Activated B cell treated with CpG ODN at 0.5 μM for 24 hours (primary cell): Measurements from ENCODE around the gene CD80. TPM values are rescaled to one million over a fixed set of nuclear protein-coding genes. Genes with fewer than 3 reads are reported as not detected.

Experiments
- ATAC-seq: fragments of 200-7000 bp; cut with Tn5 transposase; one replicate; pipeline ENCODE4 v1.10.0; 2021; ENCODE audit warnings: low read depth, mild to moderate bottlenecking, moderate library complexity
- CTCF ChIA-PET: fragments of 350-600 bp; sonication (Branson Sonifier 250); formaldehyde crosslinking; loops from one replicate; lab custom pipeline; 2021; ENCODE audit warnings: antibody characterized with exemption; lab: Charles Lee
- POLR2A ChIA-PET: fragments of 350-600 bp; sonication (Branson Sonifier 250); formaldehyde crosslinking; loops from one replicate; lab custom pipeline; 2021; ENCODE audit warnings: antibody characterized with exemption; lab: Charles Lee
- DNase-seq: peaks from one replicate; pipeline ENCODE4 v3.0.0; 2022
- H3K27ac Mint-ChIP-seq: one replicate; pipeline ENCODE4 v1.8.0; 2020; ENCODE audit warnings: mixed read lengths
- H3K27me3 Mint-ChIP-seq: one replicate; pipeline ENCODE4 v1.8.0; 2021; ENCODE audit warnings: mixed read lengths
- H3K36me3 Mint-ChIP-seq: one replicate; pipeline ENCODE4 v1.8.0; 2021; ENCODE audit warnings: low read depth, mixed read lengths
- H3K4me1 Mint-ChIP-seq: one replicate; pipeline ENCODE4 v1.8.0; 2021; ENCODE audit warnings: mixed read lengths
- H3K4me3 Mint-ChIP-seq: one replicate; pipeline ENCODE4 v1.8.0; 2020; ENCODE audit warnings: mild to moderate bottlenecking, mixed read lengths
- H3K9me3 Mint-ChIP-seq: one replicate; pipeline ENCODE4 v1.8.0; 2020; ENCODE audit warnings: mixed read lengths
- intact Hi-C: fragments of 100-400 bp; cut with micrococcal nuclease; formaldehyde crosslinking; loops from one replicate; pipeline ENCODE4 v1.15.1; 2024
- total RNA-seq: library from RNA; stranded (reverse); gene quantifications from 2 replicates; pipeline ENCODE4 v1.2.3, GENCODE V29; 2022
- TF ChIP-seq, protein P1 (sequence below): fragments of 200-600 bp; IDR thresholded peaks from one replicate; pipeline ENCODE4 v1.8.0; 2022; ENCODE audit warnings: antibody characterized with exemption, mild to moderate bottlenecking

CD80 gene, protein sequence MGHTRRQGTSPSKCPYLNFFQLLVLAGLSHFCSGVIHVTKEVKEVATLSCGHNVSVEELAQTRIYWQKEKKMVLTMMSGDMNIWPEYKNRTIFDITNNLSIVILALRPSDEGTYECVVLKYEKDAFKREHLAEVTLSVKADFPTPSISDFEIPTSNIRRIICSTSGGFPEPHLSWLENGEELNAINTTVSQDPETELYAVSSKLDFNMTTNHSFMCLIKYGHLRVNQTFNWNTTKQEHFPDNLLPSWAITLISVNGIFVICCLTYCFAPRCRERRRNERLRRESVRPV
- total RNA-seq: 71.4 and 88.1 TPM in 2 replicates

DNA sequence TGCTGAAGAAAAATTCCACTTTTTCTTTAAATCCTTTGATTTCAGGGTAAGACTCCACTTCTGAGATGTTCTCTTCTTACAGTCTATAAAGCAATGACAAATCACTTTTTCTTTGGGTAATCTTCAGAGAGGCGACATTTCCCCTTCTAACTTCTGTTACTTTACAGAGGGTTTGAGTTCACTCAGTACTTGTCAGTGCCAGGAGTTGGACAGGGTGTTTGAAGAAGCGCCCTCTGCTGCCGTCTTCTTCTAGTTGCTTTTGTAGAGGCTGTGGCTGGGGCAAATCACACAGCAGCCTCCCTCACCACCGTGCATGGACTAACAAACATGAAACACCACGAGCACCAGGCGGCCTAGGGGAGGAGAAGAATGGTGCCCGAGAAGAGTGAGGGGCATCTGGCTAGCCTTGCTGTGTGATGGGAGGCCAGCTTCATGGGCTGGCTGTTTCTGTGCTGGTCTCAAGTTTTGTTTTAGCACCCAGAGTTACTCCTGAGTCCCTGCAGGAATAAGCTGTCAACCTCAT is at the start of gene CD80:
CD80 (minus strand) TSS at position 174 of the 523 bp plus-strand sequence. CDS start 1,886 bp downstream, outside the sequence.
- peak; percentile 54 for ATAC-seq
- intact Hi-C loops: loop anchor here (1.0 to 2.0 kb wide), 5 partner anchors 20 to 284 kb away; partner anchors contain the start of gene TMEM39A
- ChIA-PET POLR2A (interaction anchor here (0.6 to 4.0 kb wide), 15 partner anchors 17 to 536 kb away, joined by 3 to 44 read pairs (median 5); partner anchors contain the start of genes ADPRH, COX17, TIMMDC1 and TMEM39A), CTCF (interaction anchor here (0.6 to 3.6 kb wide), 20 partner anchors 11 to 285 kb away, joined by 3 to 20 read pairs (median 3); partner anchors contain the start of genes ADPRH, COX17, TIMMDC1 and TMEM39A)
- Mint-ChIP-seq H3K4me3 (peak within 1 kb of the TSS; percentile 90), H3K4me1 (peaks cover 92% of the 10 kb centered on the region), H3K27me3 (no peaks in the 10 kb centered on the region), H3K36me3 (peaks cover 49% of the 10 kb centered on the region), H3K9me3 (no peaks in the 10 kb centered on the region), H3K27ac (peak within 1 kb of the TSS; percentile 88)
- DNase-seq: peak; percentile 58
- TF ChIP-seq, protein P1, sequence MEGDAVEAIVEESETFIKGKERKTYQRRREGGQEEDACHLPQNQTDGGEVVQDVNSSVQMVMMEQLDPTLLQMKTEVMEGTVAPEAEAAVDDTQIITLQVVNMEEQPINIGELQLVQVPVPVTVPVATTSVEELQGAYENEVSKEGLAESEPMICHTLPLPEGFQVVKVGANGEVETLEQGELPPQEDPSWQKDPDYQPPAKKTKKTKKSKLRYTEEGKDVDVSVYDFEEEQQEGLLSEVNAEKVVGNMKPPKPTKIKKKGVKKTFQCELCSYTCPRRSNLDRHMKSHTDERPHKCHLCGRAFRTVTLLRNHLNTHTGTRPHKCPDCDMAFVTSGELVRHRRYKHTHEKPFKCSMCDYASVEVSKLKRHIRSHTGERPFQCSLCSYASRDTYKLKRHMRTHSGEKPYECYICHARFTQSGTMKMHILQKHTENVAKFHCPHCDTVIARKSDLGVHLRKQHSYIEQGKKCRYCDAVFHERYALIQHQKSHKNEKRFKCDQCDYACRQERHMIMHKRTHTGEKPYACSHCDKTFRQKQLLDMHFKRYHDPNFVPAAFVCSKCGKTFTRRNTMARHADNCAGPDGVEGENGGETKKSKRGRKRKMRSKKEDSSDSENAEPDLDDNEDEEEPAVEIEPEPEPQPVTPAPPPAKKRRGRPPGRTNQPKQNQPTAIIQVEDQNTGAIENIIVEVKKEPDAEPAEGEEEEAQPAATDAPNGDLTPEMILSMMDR: no peak

DNA sequence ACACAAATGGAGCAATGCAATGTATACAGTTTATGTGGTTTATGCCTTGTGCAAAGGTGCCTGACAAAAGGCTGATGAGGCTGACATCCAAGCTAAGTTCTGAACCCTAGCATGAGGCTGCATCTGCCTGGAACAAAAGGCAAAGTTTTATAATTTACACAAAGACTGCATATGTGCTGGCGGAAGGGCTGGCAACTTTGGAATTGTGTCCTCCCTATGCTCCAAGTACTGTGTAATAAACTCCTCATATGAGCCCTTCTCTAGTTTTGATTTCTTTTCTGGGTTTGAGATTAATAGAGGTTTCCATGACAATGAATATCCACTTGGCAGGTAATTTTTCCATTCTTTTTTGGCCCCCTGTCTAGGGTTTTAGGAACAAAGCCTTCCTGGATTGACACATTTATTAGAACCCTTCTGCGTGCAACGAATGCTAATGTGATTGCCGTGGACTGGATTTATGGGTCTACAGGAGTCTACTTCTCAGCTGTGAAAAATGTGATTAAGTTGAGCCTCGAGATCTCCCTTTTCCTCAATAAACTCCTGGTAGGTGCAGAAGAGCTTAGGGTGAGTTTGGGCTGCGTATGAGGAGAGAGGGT is 49.1 kb upstream of the CD80 start:
- Mint-ChIP-seq H3K4me1 (no peaks in the 10 kb centered on the region), H3K36me3 (no peaks in the 10 kb centered on the region), H3K9me3 (no peaks in the 10 kb centered on the region), H3K27me3 (no peaks in the 10 kb centered on the region), H3K27ac (no peak overlapping the region), H3K4me3 (no peak overlapping the region)
- DNase-seq (no peak), ATAC-seq (no peak)
- intact Hi-C loops: no loop called here
- ChIA-PET POLR2A (interaction anchor here (0.9 kb wide), 1 partner anchor 8 kb away, joined by 3 read pairs; no protein-coding TSS in a partner anchor), CTCF (no interaction called here)
- TF ChIP-seq, protein P1: no peak

DNA sequence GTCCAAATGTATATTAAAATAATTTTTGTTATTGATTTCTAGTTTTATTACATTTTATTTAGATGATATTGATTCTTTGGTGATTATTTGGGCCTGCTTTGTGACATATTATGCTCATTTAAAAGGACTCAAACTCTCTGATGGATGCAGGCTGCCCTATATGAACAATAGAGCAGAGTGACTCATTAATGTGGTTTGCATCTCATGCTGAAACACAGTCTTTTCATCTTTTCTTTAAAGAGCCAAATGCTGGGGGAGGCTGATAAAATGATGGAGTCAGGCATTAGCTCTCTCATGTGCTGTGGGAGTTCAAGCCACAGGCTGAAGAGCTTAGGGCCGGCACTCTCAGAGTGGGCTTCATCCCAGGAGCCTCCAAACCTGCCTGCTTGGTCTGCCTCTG is 45.5 kb upstream of the CD80 start:
- no peaks in the 10 kb centered on the region for H3K36me3 Mint-ChIP-seq
- ATAC-seq: no peak
- peaks cover 10% of the 10 kb centered on the region for H3K4me1 Mint-ChIP-seq
- TF ChIP-seq, protein P1: no peak
- no peak for DNase-seq
- H3K4me3 Mint-ChIP-seq: no peak overlapping the region
- intact Hi-C loops: no loop called here
- no peaks in the 10 kb centered on the region for H3K27me3 Mint-ChIP-seq
- POLR2A ChIA-PET: no interaction called here
- CTCF ChIA-PET: no interaction called here
- H3K9me3 Mint-ChIP-seq: no peaks in the 10 kb centered on the region
- H3K27ac Mint-ChIP-seq: no peak overlapping the region

DNA sequence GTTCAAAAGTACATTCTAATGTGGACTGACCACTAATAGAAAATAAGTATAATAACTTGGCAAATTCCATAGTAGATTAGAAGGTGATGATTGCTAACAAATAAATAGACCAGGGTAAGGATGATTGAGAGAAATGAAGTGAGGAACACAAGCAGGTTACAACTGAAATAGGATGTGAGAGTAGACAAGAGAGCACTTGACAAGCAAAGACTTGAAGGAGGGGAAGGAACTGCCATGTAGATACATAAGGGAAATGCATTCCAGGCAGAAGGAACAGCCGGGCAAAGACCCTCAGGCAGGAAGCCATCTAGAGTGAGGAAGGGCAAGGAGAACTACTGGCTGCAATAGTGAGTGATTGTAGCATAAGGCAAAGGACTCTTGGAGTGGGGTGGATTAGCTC is 43.3 kb upstream of the CD80 start:
- peaks cover 29% of the 10 kb centered on the region for H3K4me1 Mint-ChIP-seq
- H3K9me3 Mint-ChIP-seq: no peaks in the 10 kb centered on the region
- POLR2A ChIA-PET: interaction anchor here (0.5 kb wide), 1 partner anchor 12 kb away, joined by 5 read pairs; no protein-coding TSS in a partner anchor
- no peaks in the 10 kb centered on the region for H3K36me3 Mint-ChIP-seq
- no peak overlapping the region for H3K27ac Mint-ChIP-seq
- TF ChIP-seq, protein P1: no peak
- no peak overlapping the region for H3K4me3 Mint-ChIP-seq
- DNase-seq (no peak), ATAC-seq (no peak)
- intact Hi-C loops: no loop called here
- CTCF ChIA-PET: interaction anchor here (1.4 kb wide), 1 partner anchor 78 kb away, joined by 4 read pairs; no protein-coding TSS in a partner anchor
- H3K27me3 Mint-ChIP-seq: no peaks in the 10 kb centered on the region
